Pancreas (tissue), 10 donors: Measurements from ENCODE around the gene DUSP21. TPM values are rescaled to one million over a fixed set of nuclear protein-coding genes. Genes with fewer than 3 reads are reported as not detected.
"Not testable (repeated sequence)": the region's sequence is repeated elsewhere in the genome, so short reads cannot be mapped to it uniquely, and the experiment has no call there.

ENCODE experiments used
- ATAC-seq, 4 donors: fragments of 200-7000 bp; cut with Tn5 transposase; one replicate each; pipeline versions ENCODE4 v1.8.0 to v1.9.1; 2020; ENCODE audit warnings: mild to moderate bottlenecking in 4 of 4, moderate library complexity in 4 of 4
- DNase-seq, 6 donors: peaks; one replicate each; pipeline ENCODE4 v3.0.0-alpha.2; 2020
- FAIRE-seq: peaks from 2 replicates; lab custom pipeline; 2012; peaks lifted over from hg19 to GRCh38; lab: Jason Lieb, UNC
- H3K27ac ChIP-seq, 4 donors: fragments of 200-600 bp; sonication (generic); 1 replicate in 3 of 4; 2 replicates in 1 of 4; pipeline versions ENCODE4 v1.5.0 to v1.8.0; 2020
- H3K27me3 ChIP-seq, 4 donors: fragments of 200-600 bp; one replicate each; pipeline ENCODE4 v1.8.0; 2021
- H3K36me3 ChIP-seq, 3 donors: fragments of 200-600 bp; sonication (generic) in 1 of 3; one replicate each; pipeline versions ENCODE4 v1.5.0 to v1.8.0; 2020 to 2021
- H3K4me1 ChIP-seq, 3 donors: fragments of 200-600 bp; one replicate each; pipeline ENCODE4 v1.8.0; 2021
- H3K4me3 ChIP-seq, 4 donors: fragments of 200-600 bp; sonication (generic) in 2 of 4; one replicate each; pipeline versions ENCODE4 v1.5.0 to v1.8.0; 2020 to 2021
- H3K9me3 ChIP-seq, 4 donors: fragments of 200-600 bp; one replicate each; pipeline ENCODE4 v1.8.0; 2021
- CTCF ChIP-seq, 4 donors: fragments of 200-600 bp; sonication (generic) in 3 of 4; IDR thresholded peaks; one replicate each; pipeline versions ENCODE4 v1.5.0 to v1.8.0; 2021; ENCODE audit warnings: antibody characterized with exemption in 4 of 4
- WGBS, 2 donors: extraction: QIAGEN DNeasy Blood & Tissue Kit; methylation state at CpG; one replicate each; pipeline ENCODE4 v1.1.7; 2013; 5-methylcytosine and 5-hydroxymethylcytosine counted together
- intact Hi-C, 3 donors: fragments of 100-400 bp; cut with DNase I; formaldehyde crosslinking; loops; one replicate each; pipeline versions ENCODE4 v1.11.1 to v1.14.2; 2022
- polyA plus RNA-seq, 2 donors: library from polyadenylated mRNA; stranded (reverse); fragments of 200-250 nt; gene quantifications; one replicate each; pipeline ENCODE4 v1.2.3, GENCODE V29; 2013
- total RNA-seq, 6 donors: library from RNA; stranded (reverse); fragmentation: NEBNext Ultra II Directional in 4 of 6; extraction: Animal tissue kit (Norgen Biotek cat#: 25700) in 4 of 6; gene quantifications; one replicate each; pipeline versions ENCODE4 v1.2.1 to v1.2.4, GENCODE V29; 2021 to 2023
- donor health status: healthy with polysubstance abuse.
- donor health status: DM: no; HTN: no; CAD: no; lungs with moderate emphysema.
- donor health status: DM: no; HTN: no; CAD: no.
- donor health status: control.
- donor health status: control.
- donor health status: Bipolar disorder and iron deficiency.
- donor health status: DM: yes; HTN: yes; CAD: no.
- donor health status: DM: no; HTN: no; CAD: no.
- donor health status: DM: no; HTN: no; CAD: no.
- donor health status: DM: yes; HTN: yes; CAD: no.

DUSP21 gene
- total and polyA plus RNA-seq, 8 donors = not detected

GRCh38 chrX:44842550-44843317 is 1.1 kb upstream of the DUSP21 start:
- H3K4me3 ChIP-seq = no peak overlapping the region
- no peaks in the 10 kb centered on the region for H3K4me1 ChIP-seq
- WGBS, 2 donors = 83 to 85% methylated on average over 10 of the region's 10 CpGs
- H3K27me3 ChIP-seq = no peaks in the 10 kb centered on the region
- no peaks in the 10 kb centered on the region for H3K9me3 ChIP-seq
- TF ChIP-seq CTCF (IDR thresholded peaks at IDR 0.05) = no peak
- ATAC-seq = no peak
- H3K36me3 ChIP-seq = no peaks in the 10 kb centered on the region
- FAIRE-seq = no peak
- DNase-seq = no peak
- intact Hi-C loops = no loop called here
- no peak overlapping the region for H3K27ac ChIP-seq

- ATAC-seq = no peak
- 44 to 59% methylated on average over 2 of the region's 2 CpGs for WGBS, 2 donors
- Histone ChIP-seq H3K36me3 (no peaks in the 10 kb centered on the region), H3K27me3 (no peaks in the 10 kb centered on the region), H3K4me1 (no peaks in the 10 kb centered on the region), H3K9me3 (no peaks in the 10 kb centered on the region), H3K4me3 (no peak overlapping the region), H3K27ac (no peak overlapping the region)
- FAIRE-seq = peak; percentile 61
- no peak for DNase-seq
- no peak for TF ChIP-seq CTCF (IDR thresholded peaks at IDR 0.05)
- intact Hi-C loops = no loop called here
Measured at GRCh38 chrX:44843318-44843702, 511 bp upstream of the DUSP21 start.

DNA sequence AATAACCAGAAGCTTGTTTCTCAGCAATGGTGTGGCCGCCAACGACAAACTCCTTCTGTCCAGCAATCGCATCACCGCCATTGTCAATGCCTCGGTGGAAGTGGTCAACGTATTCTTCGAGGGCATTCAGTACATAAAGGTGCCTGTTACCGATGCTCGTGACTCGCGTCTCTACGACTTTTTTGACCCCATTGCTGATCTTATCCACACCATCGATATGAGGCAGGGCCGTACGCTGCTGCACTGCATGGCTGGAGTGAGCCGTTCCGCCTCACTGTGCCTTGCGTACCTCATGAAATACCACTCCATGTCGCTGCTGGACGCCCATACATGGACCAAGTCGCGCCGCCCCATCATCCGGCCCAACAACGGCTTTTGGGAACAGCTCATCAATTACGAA is 383 bp downstream of the DUSP21 start:
- Histone ChIP-seq H3K27me3 (no peaks in the 10 kb centered on the region), H3K4me1 (no peaks in the 10 kb centered on the region), H3K4me3 (no peak overlapping the region), H3K27ac (no peak overlapping the region), H3K9me3 (no peaks in the 10 kb centered on the region), H3K36me3 (no peaks in the 10 kb centered on the region)
- DNase-seq (no peak), ATAC-seq (no peak), FAIRE-seq (no peak)
- no peak for TF ChIP-seq CTCF (IDR thresholded peaks at IDR 0.05)
- intact Hi-C loops = no loop called here
- 93 to 96% methylated on average over 26 of the region's 26 CpGs for WGBS, 2 donors

DNA sequence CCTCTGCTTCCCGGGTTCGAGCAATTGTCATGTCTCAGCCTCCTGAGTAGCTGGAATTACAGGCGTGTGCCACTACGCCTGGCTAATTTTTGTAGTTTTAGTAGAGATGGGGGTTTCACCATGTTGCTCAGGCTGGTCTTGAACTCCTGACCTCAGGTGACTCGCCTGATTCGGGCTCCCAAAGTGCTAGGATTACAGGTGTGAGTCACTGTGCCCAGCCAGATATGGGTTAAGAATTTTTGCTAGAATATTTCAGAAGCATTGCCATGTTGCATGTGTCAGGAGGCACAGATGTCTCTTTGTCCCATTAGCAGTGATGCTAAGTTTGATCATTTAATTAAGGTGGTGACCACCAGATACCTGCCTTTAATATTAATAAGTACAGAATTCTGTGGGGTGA is 7.1 kb downstream of the DUSP21 start:
- 81 to 85% methylated on average over 6 of the region's 6 CpGs for WGBS, 2 donors
- not testable (repeated sequence) for DNase-seq

GRCh38 chrX:44871114-44871645 is 27.4 kb downstream of the DUSP21 start:
- no peaks in the 10 kb centered on the region for H3K27me3 ChIP-seq
- FAIRE-seq = no peak
- peak overlapping the region in 2 of 4 donors; percentile 93 to 96 for H3K4me3 ChIP-seq
- DNase-seq = peak in 2 of 6 donors; percentile 41 to 63
- intact Hi-C loops = no loop called here
- H3K4me1 ChIP-seq = peaks cover 0 to 20% (median 3%) of the 10 kb centered on the region in 3 donors
- no peaks in the 10 kb centered on the region for H3K36me3 ChIP-seq
- 22 to 53% methylated on average over 16 of the region's 16 CpGs for WGBS, 2 donors
- no peak for ATAC-seq
- H3K27ac ChIP-seq = peak overlapping the region in 3 of 4 donors; percentile 96 to 99 (median 99)
- TF ChIP-seq CTCF (IDR thresholded peaks at IDR 0.05) = no peak
- H3K9me3 ChIP-seq = no peaks in the 10 kb centered on the region

More for the DNA sequence above, 7.1 kb downstream of the DUSP21 start:
- H3K9me3 ChIP-seq, H3K4me3 ChIP-seq, H3K4me1 ChIP-seq, intact Hi-C loops, H3K27me3 ChIP-seq, ATAC-seq, H3K27ac ChIP-seq, H3K36me3 ChIP-seq, FAIRE-seq: not testable (repeated sequence)
